B cell (primary cell): Measurements from ENCODE around the gene CAPZA2. TPM values are rescaled to one million over a fixed set of nuclear protein-coding genes. Genes with fewer than 3 reads are reported as not detected.

Experiments used
- ATAC-seq: fragments of 200-7000 bp; cut with Tn5 transposase; one replicate; pipeline ENCODE4 v1.10.0; 2021; ENCODE audit warnings: low read depth, mild to moderate bottlenecking, moderate number of reproducible peaks, moderate library complexity
- CTCF ChIA-PET: fragments of 350-600 bp; sonication (Branson Sonifier 250); formaldehyde crosslinking; loops from one replicate; lab custom pipeline; 2021; ENCODE audit warnings: antibody characterized with exemption, inconsistent platforms; lab: Charles Lee
- POLR2A ChIA-PET: fragments of 350-600 bp; sonication (Branson Sonifier 250); formaldehyde crosslinking; loops from one replicate; lab custom pipeline; 2021; ENCODE audit warnings: antibody characterized with exemption; lab: Charles Lee
- DNase-seq: peaks from one replicate; pipeline ENCODE4 v3.0.0; 2013
- H2AFZ ChIP-seq: 2 replicates; pipeline ENCODE4 v1.6.1; 2012; ENCODE audit warnings: mild to moderate bottlenecking, low read depth, low read length; ENCODE audit not compliant: insufficient read depth, poor library complexity, severe bottlenecking
- H3K27ac ChIP-seq, 2 donors: 1 replicate in 1 of 2; 2 replicates in 1 of 2; pipeline ENCODE4 v1.5.1; 2012 to 2013; ENCODE audit warnings: low read length in 2 of 2, mild to moderate bottlenecking in 2 of 2, moderate library complexity in 1 of 2
- H3K27me3 ChIP-seq, 4 experiments: fragments of 200-600 bp in 1 of 4; sonication (generic) in 1 of 4; replicated peaks in 1 of 4; 1 replicate in 2 of 4; 2 replicates in 2 of 4; pipeline versions ENCODE4 v1.6.1 to v1.7.0; 2013 to 2016; ENCODE audit warnings: low read length in 3 of 4, mild to moderate bottlenecking in 2 of 4, mixed read lengths in 1 of 4, moderate library complexity in 1 of 4; ENCODE audit not compliant: insufficient read depth in 4 of 4, control insufficient read depth in 3 of 4; ENCODE audit errors: control extremely low read depth in 1 of 4
- H3K36me3 ChIP-seq, 2 experiments: replicated peaks in 1 of 2; 1 replicate in 1 of 2; 2 replicates in 1 of 2; pipeline versions ENCODE4 v1.6.1 to v1.7.1; 2013; ENCODE audit warnings: low read length in 1 of 2; ENCODE audit not compliant: insufficient read depth in 2 of 2, control insufficient read depth in 1 of 2; ENCODE audit errors: control extremely low read depth in 1 of 2, extremely low read depth in 1 of 2
- H3K4me1 ChIP-seq, 2 donors: fragments of 200-600 bp in 1 of 2; sonication (generic) in 1 of 2; 1 replicate in 1 of 2; 2 replicates in 1 of 2; pipeline versions ENCODE4 v1.5.1 to v1.6.1; 2013 to 2017; ENCODE audit warnings: low read length in 2 of 2; ENCODE audit not compliant: control insufficient read depth in 2 of 2, insufficient read depth in 2 of 2
- H3K4me2 ChIP-seq: replicated peaks from 2 replicates; pipeline ENCODE3; 2012; ENCODE audit warnings: mild to moderate bottlenecking, low read depth, low read length; ENCODE audit not compliant: poor library complexity, severe bottlenecking
- H3K4me3 ChIP-seq, 5 experiments: fragments of 200-600 bp in 1 of 5; sonication (generic) in 1 of 5; 1 replicate in 3 of 5; 2 replicates in 2 of 5; pipeline versions ENCODE4 v1.5.1 to v1.7.0; 2011 to 2016; ENCODE audit warnings: low read length in 4 of 5, mild to moderate bottlenecking in 4 of 5, low read depth in 2 of 5, control low read depth in 1 of 5, moderate library complexity in 1 of 5; ENCODE audit not compliant: insufficient read depth in 1 of 5; ENCODE audit errors: control extremely low read depth in 1 of 5, extremely low read depth in 1 of 5
- H3K79me2 ChIP-seq: fragments of 200-600 bp; sonication (generic); one replicate; pipeline ENCODE4 v1.6.0; 2016; ENCODE audit warnings: low read length; ENCODE audit not compliant: control insufficient read depth, insufficient read depth
- H3K9ac ChIP-seq: fragments of 200-600 bp; sonication (generic); 2 replicates; pipeline ENCODE4 v1.6.1; 2017; ENCODE audit warnings: mild to moderate bottlenecking, low read length, moderate library complexity
- H3K9me3 ChIP-seq, 3 donors: one replicate each; pipeline versions ENCODE4 v1.6.1 to v1.7.1; 2013; ENCODE audit warnings: low read length in 2 of 3; ENCODE audit not compliant: control insufficient read depth in 2 of 3, insufficient read depth in 1 of 3; ENCODE audit errors: control extremely low read depth in 1 of 3
- H4K20me1 ChIP-seq: 2 replicates; pipeline ENCODE4 v1.6.0; 2012; ENCODE audit warnings: mild to moderate bottlenecking, low read length; ENCODE audit not compliant: insufficient read depth, control insufficient read depth, poor library complexity, severe bottlenecking
- H3K27ac Mint-ChIP-seq: one replicate; pipeline ENCODE4 v1.8.0; 2021; ENCODE audit warnings: mixed read lengths
- H3K27me3 Mint-ChIP-seq: one replicate; pipeline ENCODE4 v1.8.0; 2021; ENCODE audit warnings: mixed read lengths
- H3K4me1 Mint-ChIP-seq: one replicate; pipeline ENCODE4 v1.8.0; 2021; ENCODE audit warnings: mixed read lengths
- H3K4me3 Mint-ChIP-seq: one replicate; pipeline ENCODE4 v1.8.0; 2021; ENCODE audit warnings: mixed read lengths
- H3K9me3 Mint-ChIP-seq: one replicate; pipeline ENCODE4 v1.8.0; 2022; ENCODE audit warnings: mixed read lengths; ENCODE audit not compliant: insufficient read depth
- EZH2 ChIP-seq: IDR thresholded peaks from 2 replicates; pipeline ENCODE4 v1.6.1; 2012; ENCODE audit warnings: borderline replicate concordance, low read depth, mild to moderate bottlenecking, moderate library complexity, low read length; ENCODE audit not compliant: insufficient read depth, poor library complexity, severe bottlenecking
- WGBS: methylation state at CpG from one replicate; pipeline ENCODE4 v1.1.5; 2013; ENCODE audit warnings: missing lambda C conversion rate; ENCODE audit not compliant: insufficient coverage; 5-methylcytosine and 5-hydroxymethylcytosine counted together
- intact Hi-C: fragments of 100-400 bp; cut with micrococcal nuclease; formaldehyde crosslinking; loops from one replicate; pipeline ENCODE4 v1.10.0; 2022
- polyA plus RNA-seq: library from polyadenylated mRNA; depleted of rRNA; stranded (reverse); fragments of >200 nt; gene quantifications from 2 replicates; pipeline ENCODE4 v1.2.3, GENCODE V29; 2012
- total RNA-seq, 2 donors: library from RNA; stranded (reverse); fragments of 120-200 nt in 1 of 2; gene quantifications; 1 replicate in 1 of 2; 2 replicates in 1 of 2; pipeline versions ENCODE4 v1.2.3 to v1.2.4, GENCODE V29; 2013 to 2022
- TF ChIP-seq, protein P1 (sequence below): fragments of 200-600 bp; IDR thresholded peaks from one replicate; pipeline ENCODE4 v1.8.0; 2022; ENCODE audit warnings: antibody characterized with exemption, mild to moderate bottlenecking

Gene CAPZA2
- total and polyA plus RNA-seq, 2 donors (not counting 1 experiment from before 2014, with no cell fraction given), result 15.0 to 79.0 TPM

DNA sequence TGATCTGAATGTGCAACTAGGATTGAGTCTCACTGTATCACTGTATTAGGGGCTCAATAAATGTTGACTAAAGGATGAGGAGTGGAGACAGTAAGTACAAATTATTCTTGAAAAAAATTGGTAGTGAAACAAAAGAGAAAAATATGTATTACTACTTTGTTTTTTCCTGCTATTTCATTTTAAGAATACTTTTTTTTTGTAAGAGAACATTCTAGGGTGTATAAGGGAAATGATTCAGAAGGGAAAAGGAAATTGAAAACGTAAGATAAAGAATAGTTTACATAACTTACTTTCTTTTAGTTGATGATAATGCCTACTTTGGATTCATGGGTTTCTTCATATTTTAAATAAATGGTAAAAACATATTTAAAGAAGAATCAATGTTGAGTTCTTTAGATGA lies 9.6 kb downstream of the CAPZA2 start:
- Mint-ChIP-seq H3K9me3 (no peaks in the 10 kb centered on the region), H3K4me3 (no peak overlapping the region), H3K4me1 (peaks cover 62% of the 10 kb centered on the region), H3K27ac (no peak overlapping the region), H3K27me3 (no peaks in the 10 kb centered on the region)
- H3K27me3 ChIP-seq, result no peaks in the 10 kb centered on the region
- no peak overlapping the region for H3K9ac ChIP-seq
- H3K27ac ChIP-seq, result peak overlapping the region in 1 of 2 donors; percentile 39
- no peak for DNase-seq
- peaks cover 0 to 28% of the 10 kb centered on the region in 2 experiments for H3K36me3 ChIP-seq
- H3K79me2 ChIP-seq, result peaks cover 100% of the 10 kb centered on the region
- H3K4me3 ChIP-seq, result no peak overlapping the region
- intact Hi-C loops, result no loop called here
- H3K9me3 ChIP-seq, result no peaks in the 10 kb centered on the region
- POLR2A ChIA-PET, result no interaction called here
- no peak overlapping the region for H2AFZ ChIP-seq
- WGBS, result no CpG with 5 or more reads among the region's 1 CpG
- H3K4me1 ChIP-seq, result peaks cover 17 to 33% of the 10 kb centered on the region in 2 donors
- CTCF ChIA-PET, result no interaction called here
- no peak for ATAC-seq
- H3K4me2 ChIP-seq, result peak overlapping the region; percentile 32
- peaks cover 98% of the 10 kb centered on the region for H4K20me1 ChIP-seq
- TF ChIP-seq, protein P1, sequence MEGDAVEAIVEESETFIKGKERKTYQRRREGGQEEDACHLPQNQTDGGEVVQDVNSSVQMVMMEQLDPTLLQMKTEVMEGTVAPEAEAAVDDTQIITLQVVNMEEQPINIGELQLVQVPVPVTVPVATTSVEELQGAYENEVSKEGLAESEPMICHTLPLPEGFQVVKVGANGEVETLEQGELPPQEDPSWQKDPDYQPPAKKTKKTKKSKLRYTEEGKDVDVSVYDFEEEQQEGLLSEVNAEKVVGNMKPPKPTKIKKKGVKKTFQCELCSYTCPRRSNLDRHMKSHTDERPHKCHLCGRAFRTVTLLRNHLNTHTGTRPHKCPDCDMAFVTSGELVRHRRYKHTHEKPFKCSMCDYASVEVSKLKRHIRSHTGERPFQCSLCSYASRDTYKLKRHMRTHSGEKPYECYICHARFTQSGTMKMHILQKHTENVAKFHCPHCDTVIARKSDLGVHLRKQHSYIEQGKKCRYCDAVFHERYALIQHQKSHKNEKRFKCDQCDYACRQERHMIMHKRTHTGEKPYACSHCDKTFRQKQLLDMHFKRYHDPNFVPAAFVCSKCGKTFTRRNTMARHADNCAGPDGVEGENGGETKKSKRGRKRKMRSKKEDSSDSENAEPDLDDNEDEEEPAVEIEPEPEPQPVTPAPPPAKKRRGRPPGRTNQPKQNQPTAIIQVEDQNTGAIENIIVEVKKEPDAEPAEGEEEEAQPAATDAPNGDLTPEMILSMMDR, result no peak
- no peak for TF ChIP-seq EZH2

GRCh38 chr7:116873619-116874018 lies 11.2 kb downstream of the CAPZA2 start:
- Histone ChIP-seq H3K4me1 (peaks cover 21 to 28% of the 10 kb centered on the region in 2 donors), H3K9ac (no peak overlapping the region), H4K20me1 (peaks cover 98% of the 10 kb centered on the region), H2AFZ (no peak overlapping the region), H3K27me3 (no peaks in the 10 kb centered on the region), H3K4me2 (no peak overlapping the region), H3K9me3 (no peaks in the 10 kb centered on the region), H3K4me3 (no peak overlapping the region), H3K36me3 (peaks cover 1 to 24% of the 10 kb centered on the region in 2 experiments), H3K79me2 (peaks cover 100% of the 10 kb centered on the region), H3K27ac (no peak overlapping the region)
- ChIA-PET CTCF (interaction anchor here (0.5 to 1.3 kb wide), 2 partner anchors 19 to 23 kb away, joined by 3 to 4 read pairs; no protein-coding TSS in a partner anchor), POLR2A (no interaction called here)
- no peak for DNase-seq
- intact Hi-C loops, result no loop called here
- peaks cover 53% of the 10 kb centered on the region for H3K4me1 Mint-ChIP-seq
- ATAC-seq, result no peak
- TF ChIP-seq, protein P1, result no peak
- TF ChIP-seq EZH2, result no peak
- no peak overlapping the region for H3K27ac Mint-ChIP-seq
- H3K27me3 Mint-ChIP-seq, result no peaks in the 10 kb centered on the region
- WGBS, result no CpG with 5 or more reads among the region's 1 CpG
- no peaks in the 10 kb centered on the region for H3K9me3 Mint-ChIP-seq
- H3K4me3 Mint-ChIP-seq, result no peak overlapping the region
